ENCODE data around the gene PPFIA3.

The PPFIA3 gene

GRCh38 chr19:49116544-49116943 lies 2.8 kb upstream of the PPFIA3 start:
- Histone ChIP-seq H2AFZ (ENCODE audit: low read depth) (no peak overlapping the region), H3K36me3 (ENCODE audit: insufficient read depth) (no peaks in the 10 kb centered on the region), H3K4me1 (ENCODE audit: low read depth, poor library complexity, severe bottlenecking) (peaks cover 23% of the 10 kb centered on the region), H3K9ac (no peak overlapping the region), H4K20me1 (ENCODE audit: insufficient read depth) (no peaks in the 10 kb centered on the region), H3K27ac (no peak overlapping the region), H3K27me3 (ENCODE audit: insufficient read depth, low read depth) (peaks cover 21% of the 10 kb centered on the region), H3K79me2 (ENCODE audit: insufficient read depth, low read depth) (no peaks in the 10 kb centered on the region), H3K4me3 (IDR thresholded peaks at IDR 0.05; ENCODE audit: insufficient read depth, low read depth, low read length) (no peak overlapping the region), H3K4me2 (no peak overlapping the region)
- no peak for TF ChIP-seq CTCF (conservative IDR thresholded peaks at IDR 0.05; ENCODE audit: low read depth, low read length)

GRCh38 chr19:49117677-49118564 lies 1.4 kb upstream of the PPFIA3 start:
- Histone ChIP-seq H3K4me2 (peak overlapping the region; percentile 67), H3K36me3 (ENCODE audit: insufficient read depth) (no peaks in the 10 kb centered on the region), H3K27ac (peak overlapping the region; percentile 70), H3K4me1 (ENCODE audit: low read depth, poor library complexity, severe bottlenecking) (peaks cover 28% of the 10 kb centered on the region), H3K27me3 (ENCODE audit: insufficient read depth, low read depth) (peaks cover 31% of the 10 kb centered on the region), H3K9ac (peak overlapping the region; percentile 95), H3K4me3 (IDR thresholded peaks at IDR 0.05; ENCODE audit: insufficient read depth, low read depth, low read length) (no peak overlapping the region), H2AFZ (ENCODE audit: low read depth) (peak overlapping the region; percentile 93), H3K79me2 (ENCODE audit: insufficient read depth, low read depth) (no peaks in the 10 kb centered on the region), H4K20me1 (ENCODE audit: insufficient read depth) (no peaks in the 10 kb centered on the region)
- no peak for TF ChIP-seq CTCF (conservative IDR thresholded peaks at IDR 0.05; ENCODE audit: low read depth, low read length)

- no peaks in the 10 kb centered on the region for H3K79me2 ChIP-seq (ENCODE audit: insufficient read depth, low read depth)
- no peaks in the 10 kb centered on the region for H4K20me1 ChIP-seq (ENCODE audit: insufficient read depth)
- peak within 1 kb of the TSS; percentile 95 for H3K9ac ChIP-seq
- H3K27ac ChIP-seq = peak within 1 kb of the TSS; percentile 70
- peak within 1 kb of the TSS; percentile 93 for H2AFZ ChIP-seq (ENCODE audit: low read depth)
- no peak for TF ChIP-seq CTCF (conservative IDR thresholded peaks at IDR 0.05; ENCODE audit: low read depth, low read length)
- H3K27me3 ChIP-seq (ENCODE audit: insufficient read depth, low read depth) = peaks cover 31% of the 10 kb centered on the region
- peak within 1 kb of the TSS; percentile 96 for H3K4me2 ChIP-seq
- peaks cover 20% of the 10 kb centered on the region for H3K4me1 ChIP-seq (ENCODE audit: low read depth, poor library complexity, severe bottlenecking)
- no peaks in the 10 kb centered on the region for H3K36me3 ChIP-seq (ENCODE audit: insufficient read depth)
- H3K4me3 ChIP-seq (IDR thresholded peaks at IDR 0.05; ENCODE audit: insufficient read depth, low read depth, low read length) = no peak within 1 kb of the TSS
These were observed 556 bp upstream of the PPFIA3 start, which contains the start of gene C19orf73 for GRCh38 chr19:49118565-49119410. Gene C19orf73 (minus strand): TSS chr19:49119143. CDS start chr19:49119022, 121 bp downstream.

- Histone ChIP-seq H2AFZ (ENCODE audit: low read depth) (peak overlapping the region; percentile 93; the same call in 1 of the 2 replicates), H3K4me2 (peak overlapping the region; percentile 96), H3K9ac (no peak overlapping the region), H3K4me3 (IDR thresholded peaks at IDR 0.05; ENCODE audit: insufficient read depth, low read depth, low read length) (no peak overlapping the region), H4K20me1 (ENCODE audit: insufficient read depth) (no peaks in the 10 kb centered on the region), H3K79me2 (ENCODE audit: insufficient read depth, low read depth) (no peaks in the 10 kb centered on the region), H3K27ac (no peak overlapping the region), H3K36me3 (ENCODE audit: insufficient read depth) (no peaks in the 10 kb centered on the region), H3K27me3 (ENCODE audit: insufficient read depth, low read depth) (peaks cover 34% of the 10 kb centered on the region), H3K4me1 (ENCODE audit: low read depth, poor library complexity, severe bottlenecking) (peaks cover 18% of the 10 kb centered on the region)
- no peak for TF ChIP-seq CTCF (conservative IDR thresholded peaks at IDR 0.05; ENCODE audit: low read depth, low read length)
These were observed 960 bp downstream of the PPFIA3 start for GRCh38 chr19:49120325-49120683.
